Mucosa of gallbladder (tissue), 1 donor: Measurements from ENCODE around the gene ZFP62. TPM values are rescaled to one million over a fixed set of nuclear protein-coding genes. Genes with fewer than 3 reads are reported as not detected.
"Not testable (repeated sequence)": the region's sequence is repeated elsewhere in the genome, so short reads cannot be mapped to it uniquely, and the experiment has no call there.

Experiments used
- DNase-seq: peaks from one replicate; pipeline ENCODE4 v3.0.0-alpha.2; 2020; ENCODE audit warnings: low spot score
- total RNA-seq: library from RNA; stranded (reverse); gene quantifications from one replicate; pipeline ENCODE4 v1.2.1, GENCODE V29; 2021
- donor health status: DM: no; HTN: no; CAD: no.

ZFP62 gene
- total RNA-seq, 1 donor from 2014 or later: 34.7 TPM

- peak; percentile 64 for DNase-seq
Measured at GRCh38 chr5:180830253-180831138, 30.6 kb downstream of the ZFP62 start.

DNA sequence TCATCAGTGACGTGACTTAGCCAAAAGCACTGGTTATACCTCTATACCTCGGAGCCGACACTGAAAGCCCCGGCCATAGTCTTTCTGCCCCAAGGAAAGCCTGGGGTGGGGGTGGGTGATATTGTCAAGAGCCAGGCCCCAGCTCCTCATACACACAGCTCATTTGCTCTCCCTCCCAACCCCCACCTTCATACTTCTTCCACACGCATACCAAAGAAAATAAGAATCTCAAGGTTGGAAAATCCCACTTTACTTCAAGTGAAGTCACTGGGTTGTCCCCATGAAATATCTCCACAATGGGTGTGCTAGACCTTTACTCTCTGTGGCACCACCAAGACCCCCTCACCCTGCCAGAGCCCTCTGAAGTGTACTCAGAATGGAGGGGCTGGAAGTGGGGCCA is 31.4 kb downstream of the ZFP62 start:
- no peak for DNase-seq

- DNase-seq: peak; percentile 57
Measured at GRCh38 chr5:180828756-180829531, 32.1 kb downstream of the ZFP62 start.

- not testable (repeated sequence) for DNase-seq
Measured at GRCh38 chr5:180827374-180827773, 33.7 kb downstream of the ZFP62 start.

- DNase-seq: peak; percentile 87
Measured at GRCh38 chr5:180825768-180826525, 35.1 kb downstream of the ZFP62 start.

DNA sequence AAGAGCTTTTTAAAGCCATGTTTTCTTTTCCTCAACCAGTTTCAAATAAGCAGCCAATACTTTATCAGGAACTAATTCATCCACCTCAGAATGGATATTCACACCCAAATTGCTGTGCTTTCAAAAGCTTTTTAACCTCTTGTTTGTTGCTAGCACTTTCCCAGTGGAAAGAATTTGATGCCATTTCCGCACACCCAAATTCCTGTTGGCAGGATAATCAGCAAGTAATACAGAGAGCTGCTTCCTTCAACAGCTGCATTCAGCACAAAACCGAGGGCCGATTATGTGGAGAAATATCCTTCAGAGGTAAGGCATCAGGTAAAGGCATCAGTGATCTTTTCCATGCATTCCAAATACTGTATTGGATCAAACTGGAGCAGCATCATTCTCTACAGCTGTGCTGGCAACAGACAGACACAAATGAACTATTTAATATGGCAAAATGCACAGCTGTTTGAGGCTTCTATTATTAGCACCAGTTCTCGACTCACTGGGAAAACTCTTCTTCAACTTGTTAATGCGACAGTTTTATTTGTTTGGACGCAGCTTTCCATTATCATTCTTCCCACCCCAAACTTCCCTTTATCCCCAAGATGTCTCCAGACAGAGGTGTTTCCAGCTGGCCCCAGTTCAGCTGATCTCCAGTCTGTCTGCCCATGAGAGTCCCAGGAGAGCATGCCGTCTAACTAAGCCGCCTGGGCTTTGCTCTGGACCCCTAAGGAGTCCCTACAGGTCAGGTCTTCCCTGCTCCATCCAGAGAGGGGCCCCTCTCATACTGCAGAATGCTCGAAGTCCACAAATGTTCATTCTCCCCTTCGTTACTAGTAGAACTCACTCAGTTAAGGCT is 36.2 kb downstream of the ZFP62 start:
- no peak for DNase-seq

GRCh38 chr5:180823940-180824629 is 37.0 kb downstream of the ZFP62 start:
- DNase-seq: no peak

DNA sequence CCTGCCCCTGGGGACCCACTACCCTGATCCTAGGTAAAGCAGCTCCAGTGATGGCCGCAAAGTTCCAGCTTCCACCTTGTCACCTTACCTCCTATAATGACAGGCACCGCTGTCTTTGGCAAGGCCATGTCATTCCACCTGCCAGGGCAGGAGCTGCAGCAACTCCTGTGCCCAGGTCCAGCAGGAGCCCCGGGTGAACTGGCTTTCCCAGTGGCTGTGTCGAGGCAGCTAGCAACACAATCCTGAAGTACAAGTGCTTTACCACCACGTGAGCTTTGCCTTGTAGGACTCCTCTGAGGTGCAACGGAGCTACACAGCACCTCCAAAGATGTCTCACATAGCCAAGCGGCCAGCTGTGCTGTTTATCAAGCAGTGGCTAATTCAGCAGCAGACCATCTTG is 37.7 kb downstream of the ZFP62 start:
- DNase-seq: no peak

DNA sequence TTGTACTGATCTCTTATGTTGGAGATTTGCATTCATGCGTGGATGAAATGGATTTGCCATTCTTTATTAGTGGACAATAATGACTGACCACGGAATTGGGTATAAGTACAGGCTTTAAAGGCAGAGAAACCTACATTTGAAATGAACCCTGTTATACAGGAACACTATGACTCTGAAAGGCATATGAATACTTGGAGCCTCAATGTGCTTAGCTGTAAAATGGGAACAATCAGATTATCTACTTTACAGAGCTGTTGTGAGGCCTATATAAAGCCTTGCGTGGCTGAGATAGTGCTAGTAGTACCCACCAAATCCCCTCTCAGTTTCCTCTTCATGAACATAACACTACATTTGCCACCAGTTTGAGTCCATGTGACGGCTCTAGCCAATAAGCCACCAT is 39.5 kb downstream of the ZFP62 start:
- no peak for DNase-seq

DNA sequence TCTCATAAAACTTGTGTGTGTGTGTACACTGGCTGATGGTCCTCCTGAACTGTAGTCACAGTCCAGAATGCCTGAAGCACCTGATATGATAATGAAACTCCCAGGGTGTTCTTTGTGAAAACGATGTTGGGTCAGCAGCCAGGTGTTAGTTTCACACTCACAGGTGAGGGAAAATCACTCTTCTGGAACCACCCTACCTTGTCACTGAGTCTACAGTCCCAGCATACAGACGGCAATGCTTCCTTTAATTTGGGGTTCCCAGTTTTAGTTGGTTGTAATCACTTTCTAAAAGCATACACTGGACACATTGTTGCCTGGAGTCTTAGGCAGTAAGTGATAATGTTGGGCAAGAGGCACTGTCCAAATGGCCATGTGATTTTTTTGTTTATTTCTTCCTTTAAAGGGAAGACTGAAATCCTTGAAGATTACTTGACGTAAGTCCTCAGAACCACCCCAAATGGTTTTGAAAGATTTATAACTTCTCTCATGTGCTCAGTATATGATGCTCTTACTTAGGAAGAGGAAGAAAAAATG is 40.2 kb downstream of the ZFP62 start:
- no peak for DNase-seq

GRCh38 chr5:180818677-180819341 is 42.3 kb downstream of the ZFP62 start:
- DNase-seq: no peak

GRCh38 chr5:180817893-180818674 is 43.0 kb downstream of the ZFP62 start:
- DNase-seq: no peak

- no peak for DNase-seq
Measured at GRCh38 chr5:180816608-180817534, 44.2 kb downstream of the ZFP62 start.

DNA sequence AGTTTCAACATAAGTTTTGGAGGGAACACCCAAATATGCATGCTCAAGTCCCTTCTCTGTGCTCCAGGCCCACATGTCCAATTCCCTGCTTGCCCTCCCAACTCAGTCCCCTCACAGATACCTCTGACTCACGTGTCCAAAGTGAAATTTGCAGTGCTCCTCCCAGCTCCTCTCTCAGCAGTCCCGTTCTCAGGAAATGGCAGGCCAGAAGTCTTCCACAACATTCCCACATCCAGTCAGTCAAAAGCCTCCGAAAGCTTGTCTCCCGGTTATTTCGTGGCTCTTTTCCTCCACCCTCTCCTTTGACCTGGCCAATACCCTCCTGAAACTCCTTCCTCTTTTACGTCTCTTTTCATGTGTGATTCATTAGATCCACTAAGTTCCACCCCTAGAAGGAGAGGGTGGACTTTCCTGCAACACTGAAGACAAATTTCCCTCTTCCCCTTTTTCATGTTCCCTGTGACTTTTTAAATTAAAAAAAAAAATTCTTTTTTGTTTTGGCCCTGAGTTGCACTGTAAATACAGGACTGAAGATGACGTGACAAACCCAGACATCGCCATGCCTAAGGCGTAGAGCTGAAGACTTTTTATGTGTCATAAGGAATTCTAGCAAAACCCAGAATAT is 45.7 kb downstream of the ZFP62 start:
- DNase-seq: no peak

GRCh38 chr5:180813420-180813819 is 47.7 kb downstream of the ZFP62 start:
- DNase-seq: no peak

GRCh38 chr5:180811623-180812124 is 49.4 kb downstream of the ZFP62 start:
- no peak for DNase-seq

- peak; percentile 61 for DNase-seq
Measured at GRCh38 chr5:180810959-180811622, 50.0 kb downstream of the ZFP62 start.
